ENCODE data around the gene TTC39C. TPM values are rescaled to one million over a fixed set of nuclear protein-coding genes. Genes with fewer than 3 reads are reported as not detected.

Gene TTC39C
- total and polyA plus RNA-seq, 12 donors: 28.9 to 77.6 (median 49.3) TPM

- H3K4me1 ChIP-seq (replicated peaks in 1 of 2): no peaks in the 10 kb centered on the region
- no peaks in the 10 kb centered on the region for H3K36me3 ChIP-seq (replicated peaks in 1 of 2)
- WGBS, 4 donors: 92 to 96% (median 95%) methylated on average over 3 of the region's 3 CpGs
- DNase-seq: no peak
- H3K27ac ChIP-seq: no peak overlapping the region
- H3K27me3 ChIP-seq: no peaks in the 10 kb centered on the region
- TF ChIP-seq POLR2A (IDR thresholded peaks at IDR 0.05): no peak
- TF ChIP-seq, protein P1, sequence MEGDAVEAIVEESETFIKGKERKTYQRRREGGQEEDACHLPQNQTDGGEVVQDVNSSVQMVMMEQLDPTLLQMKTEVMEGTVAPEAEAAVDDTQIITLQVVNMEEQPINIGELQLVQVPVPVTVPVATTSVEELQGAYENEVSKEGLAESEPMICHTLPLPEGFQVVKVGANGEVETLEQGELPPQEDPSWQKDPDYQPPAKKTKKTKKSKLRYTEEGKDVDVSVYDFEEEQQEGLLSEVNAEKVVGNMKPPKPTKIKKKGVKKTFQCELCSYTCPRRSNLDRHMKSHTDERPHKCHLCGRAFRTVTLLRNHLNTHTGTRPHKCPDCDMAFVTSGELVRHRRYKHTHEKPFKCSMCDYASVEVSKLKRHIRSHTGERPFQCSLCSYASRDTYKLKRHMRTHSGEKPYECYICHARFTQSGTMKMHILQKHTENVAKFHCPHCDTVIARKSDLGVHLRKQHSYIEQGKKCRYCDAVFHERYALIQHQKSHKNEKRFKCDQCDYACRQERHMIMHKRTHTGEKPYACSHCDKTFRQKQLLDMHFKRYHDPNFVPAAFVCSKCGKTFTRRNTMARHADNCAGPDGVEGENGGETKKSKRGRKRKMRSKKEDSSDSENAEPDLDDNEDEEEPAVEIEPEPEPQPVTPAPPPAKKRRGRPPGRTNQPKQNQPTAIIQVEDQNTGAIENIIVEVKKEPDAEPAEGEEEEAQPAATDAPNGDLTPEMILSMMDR (IDR thresholded peaks at IDR 0.05): no peak
- peaks cover 0 to 7% (median 0%) of the 10 kb centered on the region in 3 donors for H3K9me3 ChIP-seq (replicated peaks in 1 of 3)
- intact Hi-C loops (cut with DNase I): no loop called here
- H3K4me3 ChIP-seq: no peak overlapping the region
Measured at GRCh38 chr18:24083550-24083949, 69.0 kb downstream of the TTC39C start.

DNA sequence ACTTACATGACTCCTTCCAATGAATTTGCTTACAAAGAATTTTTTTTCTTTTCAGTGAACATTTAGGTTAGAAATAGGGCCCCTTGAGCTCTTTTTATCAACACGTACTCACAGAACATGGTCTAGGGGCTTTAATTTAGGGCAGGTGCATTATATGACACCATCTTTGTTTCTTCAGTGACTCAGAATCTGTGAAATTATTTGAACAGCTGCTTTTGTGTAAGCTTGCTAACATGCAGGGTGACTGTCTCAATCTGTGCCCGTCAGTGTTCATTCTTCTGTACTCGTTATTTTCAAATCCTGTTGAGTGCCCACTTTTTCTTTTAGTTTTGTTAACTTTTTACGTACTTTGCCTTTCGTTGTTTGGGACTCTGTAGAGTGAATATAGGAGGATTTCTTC lies 71.5 kb downstream of the TTC39C start:
- intact Hi-C loops (cut with DNase I): no loop called here
- Histone ChIP-seq H3K27ac (no peak overlapping the region), H3K9me3 (replicated peaks in 1 of 3) (peaks cover 0 to 6% (median 0%) of the 10 kb centered on the region in 3 donors), H3K4me1 (replicated peaks in 1 of 2) (peaks cover 0 to 17% of the 10 kb centered on the region in 2 donors), H3K4me3 (no peak overlapping the region), H3K36me3 (replicated peaks in 1 of 2) (no peaks in the 10 kb centered on the region), H3K27me3 (no peaks in the 10 kb centered on the region)
- WGBS, 4 donors: 71 to 77% (median 75%) methylated on average over 5 of the region's 5 CpGs
- TF ChIP-seq POLR2A (IDR thresholded peaks at IDR 0.05): no peak
- TF ChIP-seq, protein P1 (IDR thresholded peaks at IDR 0.05): no peak
- DNase-seq: no peak

GRCh38 chr18:24089076-24089475 lies 74.5 kb downstream of the TTC39C start:
- WGBS, 4 donors: 28 to 34% (median 30%) methylated on average over 4 of the region's 4 CpGs
- no peak overlapping the region for H3K4me3 ChIP-seq
- no peaks in the 10 kb centered on the region for H3K27me3 ChIP-seq
- no peak for TF ChIP-seq POLR2A (IDR thresholded peaks at IDR 0.05)
- TF ChIP-seq, protein P1 (IDR thresholded peaks at IDR 0.05): no peak
- H3K4me1 ChIP-seq (replicated peaks in 1 of 2): peaks cover 0 to 17% of the 10 kb centered on the region in 2 donors
- intact Hi-C loops (cut with DNase I): no loop called here
- no peaks in the 10 kb centered on the region for H3K9me3 ChIP-seq (replicated peaks in 1 of 3)
- DNase-seq: no peak
- H3K36me3 ChIP-seq (replicated peaks in 1 of 2): no peaks in the 10 kb centered on the region
- no peak overlapping the region for H3K27ac ChIP-seq

DNA sequence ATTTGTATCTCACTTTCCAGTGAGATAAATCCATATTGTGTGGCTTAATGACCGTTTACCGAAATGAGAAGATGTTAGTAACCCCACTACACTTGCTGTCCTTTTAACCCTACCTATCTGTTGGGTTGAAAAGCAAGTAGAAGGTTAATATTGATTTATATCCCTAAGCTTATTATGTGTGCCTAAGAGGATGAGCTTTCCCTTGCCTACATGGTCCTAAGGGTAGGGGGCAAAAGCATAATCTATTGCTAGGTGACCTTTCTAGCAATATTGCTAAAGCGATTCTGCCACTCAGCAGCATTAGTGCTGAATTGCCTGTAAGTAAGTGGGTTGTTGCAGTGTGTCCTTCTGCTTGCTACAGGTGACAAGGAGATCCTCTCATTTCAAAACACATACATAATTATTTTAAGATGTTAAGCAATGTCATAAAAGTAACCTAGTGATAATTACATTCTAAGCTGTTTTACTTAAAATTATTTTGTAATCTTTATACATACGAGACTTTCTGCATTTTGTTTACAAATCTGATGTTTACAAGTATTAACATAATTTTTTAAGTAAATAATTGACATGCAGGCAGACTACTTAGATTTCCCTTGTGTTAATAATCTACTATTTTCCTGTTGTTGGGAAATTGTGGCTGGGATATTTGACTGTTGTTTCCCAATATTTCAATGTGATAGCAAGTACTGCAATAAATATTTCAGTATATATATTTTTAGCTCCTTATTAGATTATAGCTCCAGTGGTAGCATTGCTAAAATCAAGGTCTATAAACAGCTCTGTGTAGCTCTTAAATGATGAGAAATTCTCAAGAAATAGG lies 75.2 kb downstream of the TTC39C start:
- intact Hi-C loops (cut with DNase I): no loop called here
- DNase-seq: no peak
- Histone ChIP-seq H3K36me3 (replicated peaks in 1 of 2) (no peaks in the 10 kb centered on the region), H3K4me3 (no peak overlapping the region), H3K9me3 (replicated peaks in 1 of 3) (no peaks in the 10 kb centered on the region), H3K27ac (no peak overlapping the region), H3K27me3 (no peaks in the 10 kb centered on the region), H3K4me1 (replicated peaks in 1 of 2) (peaks cover 0 to 17% of the 10 kb centered on the region in 2 donors)
- WGBS, 4 donors: 55 to 75% (median 65%) methylated on average over 4 of the region's 4 CpGs
- TF ChIP-seq POLR2A (IDR thresholded peaks at IDR 0.05): no peak
- TF ChIP-seq, protein P1 (IDR thresholded peaks at IDR 0.05): no peak
